Frontal cortex (tissue), 4 donors: ENCODE results near the gene CD99L2. TPM values are rescaled to one million over a fixed set of nuclear protein-coding genes. Genes with fewer than 3 reads are reported as not detected.
A peak's percentile ranks its signal among the peaks of the same experiment; 100 is the strongest.
"Not testable (repeated sequence)": the region's sequence is repeated elsewhere in the genome, so short reads cannot be mapped to it uniquely, and the experiment has no call there.

Source experiments
- DNase-seq, 2 donors: peaks; one replicate each; pipeline ENCODE4 v3.0.0; 2012; ENCODE audit warnings: low spot score in 2 of 2
- FAIRE-seq: peaks from 2 replicates; lab custom pipeline; 2012; peaks lifted over from hg19 to GRCh38; lab: Jason Lieb, UNC
- total RNA-seq: library from RNA; depleted of rRNA; stranded (reverse); fragments of >200 nt; gene quantifications from one replicate; pipeline ENCODE4 v1.2.3, GENCODE V29; 2014
- donor health status: control.
- donor health status: control.
- donor health status: control.

Gene CD99L2
- total RNA-seq, 1 donor from 2014 or later, result 33.0 TPM

DNA sequence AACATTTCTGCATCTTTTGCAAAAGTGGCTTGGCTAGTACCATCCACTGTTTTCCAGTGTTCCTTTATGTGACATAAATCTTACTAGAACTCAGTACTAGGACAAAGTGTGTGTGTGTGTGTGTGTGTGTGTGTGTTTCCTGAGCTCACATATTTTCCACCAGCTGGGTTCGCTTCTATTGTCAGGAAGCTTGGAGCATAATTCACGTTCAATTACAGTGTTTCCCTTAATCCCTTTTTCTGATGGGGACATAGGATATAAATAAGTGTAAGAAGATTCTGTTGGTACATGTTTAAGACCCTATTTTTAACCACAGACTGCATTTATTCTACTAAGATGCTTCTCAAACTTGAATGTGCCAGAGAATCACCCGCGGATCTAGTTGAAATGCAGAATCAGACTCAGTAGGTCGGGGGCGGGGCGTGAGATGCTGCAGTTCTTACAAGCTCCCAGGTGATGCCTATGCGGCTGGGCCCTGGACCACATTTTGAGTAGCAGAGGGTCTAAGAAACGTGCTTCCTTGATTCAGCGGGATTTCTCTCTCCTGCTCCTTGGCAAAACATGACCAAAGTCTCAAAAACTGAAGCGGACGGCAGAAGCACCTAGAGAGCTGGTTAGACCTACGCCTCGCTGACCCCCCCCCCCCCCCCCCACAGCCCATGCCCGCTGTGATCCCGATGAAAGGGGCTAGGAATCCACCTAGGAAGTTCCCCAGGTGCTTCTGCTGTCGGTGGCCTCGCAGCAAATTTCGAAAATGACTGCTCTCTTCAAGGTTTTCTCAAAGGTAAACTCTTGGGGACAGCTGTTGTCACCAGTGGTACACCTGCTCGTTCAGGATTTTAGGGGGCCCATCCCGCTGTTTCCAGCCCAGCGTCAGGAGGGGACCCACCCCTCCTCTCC is 797 bp downstream of the CD99L2 start:
- DNase-seq (peak in 1 of 2 donors; percentile 6), FAIRE-seq (no peak)

DNA sequence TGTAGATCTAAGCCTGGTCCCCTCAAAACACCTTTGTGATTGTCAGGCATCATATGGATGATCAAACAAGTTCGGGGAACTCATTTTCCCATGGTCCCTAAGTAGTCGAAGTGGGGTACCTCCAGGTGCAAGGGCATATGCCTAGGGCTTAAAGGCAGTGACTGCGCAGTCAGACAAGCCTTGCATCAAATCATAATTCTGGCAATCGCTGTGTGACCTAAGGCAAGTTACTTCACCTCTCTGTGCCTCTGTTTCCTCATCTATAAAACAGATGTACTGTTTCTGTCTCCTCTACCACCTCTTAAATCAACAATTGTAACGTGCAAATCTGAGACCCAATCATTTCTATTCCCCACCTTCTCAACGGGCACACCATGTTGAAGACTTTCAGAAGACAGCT is 1.8 kb downstream of the CD99L2 start:
- FAIRE-seq (no peak), DNase-seq (no peak)

DNA sequence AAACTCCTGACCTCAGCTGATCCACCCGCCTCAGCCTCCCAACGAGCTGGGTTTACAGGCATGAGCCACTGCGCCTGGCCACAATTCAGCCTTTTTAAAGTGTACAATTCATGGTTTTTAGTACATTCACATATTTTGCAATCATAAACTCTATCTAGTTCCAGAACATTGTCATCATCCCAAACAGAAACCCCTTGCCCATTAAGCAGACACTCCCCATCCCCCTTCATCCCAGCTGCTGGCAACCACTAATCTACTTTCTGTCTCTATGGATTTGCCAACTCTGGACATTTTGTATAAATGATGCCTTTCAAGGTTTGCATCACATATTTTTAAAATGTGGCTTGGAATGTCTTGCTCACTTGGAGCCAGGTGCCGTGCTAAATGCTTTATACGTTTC is 4.5 kb downstream of the CD99L2 start:
- FAIRE-seq (no peak), DNase-seq (no peak)

DNA sequence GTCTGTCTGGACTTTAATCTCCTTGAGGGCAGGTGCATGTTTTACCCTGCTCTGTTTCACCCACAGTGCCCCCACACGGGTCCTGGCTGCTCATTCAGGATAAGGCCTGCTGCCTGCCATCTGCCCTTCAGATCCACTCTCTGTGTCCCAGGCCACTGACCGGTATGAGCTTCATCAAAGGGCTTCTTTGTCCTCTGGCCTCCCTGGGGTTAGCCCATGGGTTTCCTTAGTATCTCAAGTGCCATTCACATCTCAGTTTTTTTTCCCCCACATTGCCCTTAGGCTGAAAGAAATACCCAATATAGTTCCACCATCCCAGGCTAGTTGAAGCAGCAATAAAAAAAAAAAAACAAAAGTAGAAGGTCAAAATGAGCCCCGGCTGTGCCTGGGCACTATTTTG is 9.3 kb downstream of the CD99L2 start:
- no peak for FAIRE-seq

DNA sequence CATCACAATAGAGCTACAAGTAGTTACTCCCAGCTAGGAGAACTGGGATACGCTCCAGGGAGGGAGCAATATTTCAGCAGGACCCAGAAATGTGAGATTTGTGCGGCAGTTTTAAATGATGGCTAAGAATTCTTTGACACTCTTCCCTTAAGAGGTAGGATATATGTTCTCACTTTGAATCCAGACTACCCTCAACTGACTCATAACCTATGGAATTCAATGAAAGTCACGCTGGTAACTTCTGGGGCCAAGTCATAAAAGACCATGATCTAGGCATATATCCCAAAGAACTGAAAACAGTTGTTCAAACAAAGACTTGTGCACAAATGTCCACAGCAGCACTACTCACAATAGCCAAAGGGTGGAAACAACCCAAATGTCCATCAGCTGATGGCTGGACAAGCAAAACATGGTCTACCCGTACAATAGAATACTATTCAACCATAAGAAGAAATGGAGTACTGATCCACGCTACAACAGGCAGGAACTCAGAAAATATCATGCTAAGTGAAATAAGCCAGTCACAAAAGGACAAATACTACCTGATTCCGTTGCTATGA is 10.5 kb downstream of the CD99L2 start:
- no peak for DNase-seq
- no peak for FAIRE-seq

More for the DNA sequence above, 9.3 kb downstream of the CD99L2 start:
- DNase-seq, result no peak

DNA sequence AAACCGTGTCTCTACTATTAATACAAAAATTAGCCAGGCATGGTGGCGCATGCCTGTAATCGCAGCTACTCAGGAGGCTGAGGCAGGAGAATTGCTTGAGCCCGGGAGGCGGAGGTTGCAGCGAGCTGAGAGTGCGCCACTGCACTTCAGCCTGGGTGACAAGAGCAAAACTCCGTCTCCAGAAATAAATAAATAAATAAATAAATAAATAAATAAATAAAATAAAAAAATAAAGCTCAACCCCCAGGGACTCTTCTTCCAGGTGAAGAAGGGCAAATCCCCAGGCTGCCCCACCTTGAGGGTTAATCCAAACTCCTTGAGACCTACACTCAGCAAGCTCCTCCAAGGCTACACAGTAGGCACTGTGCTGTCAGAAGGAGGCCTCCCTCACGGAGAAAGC is 11.2 kb downstream of the CD99L2 start:
- DNase-seq, FAIRE-seq: not testable (repeated sequence)

DNA sequence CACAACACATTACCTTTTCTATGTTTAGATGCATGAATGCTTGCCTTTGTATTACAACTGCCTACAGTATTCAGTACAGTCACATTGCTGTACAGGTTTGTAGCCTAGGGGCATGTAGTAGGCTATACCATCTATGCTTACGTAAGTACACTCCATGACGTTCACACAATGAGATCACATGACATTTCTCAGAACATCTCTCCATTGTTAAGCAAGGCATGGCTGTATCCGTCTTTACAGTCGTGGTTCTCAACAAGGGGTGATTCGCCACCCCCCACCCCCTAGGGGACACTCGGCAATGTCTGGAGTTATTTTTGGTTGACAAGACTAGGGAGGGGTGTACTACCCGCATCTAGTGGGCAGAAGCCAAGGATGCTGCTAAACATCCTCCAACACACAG is 12.1 kb downstream of the CD99L2 start:
- FAIRE-seq (no peak), DNase-seq (no peak)

DNA sequence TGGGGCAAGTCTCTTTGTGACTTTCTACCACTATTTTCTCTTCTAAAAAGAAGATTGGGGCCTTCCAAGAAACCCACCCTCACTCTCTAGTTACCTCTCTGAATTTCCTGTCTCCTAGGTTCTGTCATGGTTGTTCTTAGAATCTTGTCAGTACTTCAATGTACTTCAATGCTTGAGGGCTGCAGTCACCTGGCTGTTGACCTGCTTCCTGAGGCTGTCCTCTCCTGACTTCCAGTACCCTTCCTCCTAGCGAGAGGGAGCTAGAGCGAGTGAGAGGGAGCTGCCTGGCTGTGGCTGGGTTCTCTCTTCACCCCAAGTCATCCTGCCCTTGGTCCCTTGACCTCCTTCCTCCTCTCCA is 17.7 kb downstream of the CD99L2 start:
- FAIRE-seq (no peak), DNase-seq (no peak)

DNA sequence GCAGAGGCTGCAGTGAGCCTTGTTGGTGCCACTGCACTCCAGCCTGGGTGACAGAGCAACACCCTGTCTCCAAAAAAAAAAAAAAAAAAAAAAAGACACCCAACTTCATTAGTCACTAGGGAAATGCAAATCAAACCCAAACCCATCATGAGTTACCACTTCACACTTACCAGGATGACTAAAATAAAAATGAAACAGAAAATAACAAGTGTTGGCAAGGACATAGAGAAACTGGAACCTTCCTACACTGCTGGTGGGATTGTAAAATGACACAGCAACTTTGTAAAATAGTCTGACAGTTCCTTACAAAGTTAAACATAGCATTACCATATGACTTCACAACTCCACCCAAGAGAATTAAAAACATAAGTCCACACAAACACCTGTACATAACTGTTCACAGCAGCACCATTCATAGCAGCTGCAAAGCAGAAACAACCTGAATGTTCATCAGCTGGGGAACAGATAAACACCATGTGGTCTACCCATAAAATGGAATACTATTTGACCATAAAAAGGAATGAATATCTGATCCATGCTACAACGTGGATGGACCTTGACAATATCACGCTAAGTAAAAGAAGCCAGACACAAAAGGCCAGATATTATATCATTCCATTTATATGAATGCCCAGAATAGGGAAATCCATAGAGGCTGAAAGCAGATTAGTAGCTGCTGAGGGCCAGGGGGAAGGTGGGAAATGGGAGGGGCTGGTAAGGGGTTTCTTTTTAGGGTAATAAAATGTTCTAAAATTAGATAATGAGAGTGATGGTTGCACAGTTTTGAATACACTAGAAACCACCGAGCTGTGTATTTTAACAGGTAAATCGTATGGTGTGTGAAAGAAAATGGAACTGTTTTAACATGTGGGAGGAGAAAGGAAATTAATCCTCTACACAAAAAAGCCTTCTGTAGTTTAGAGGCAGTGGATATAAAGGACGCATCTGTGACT is 18.3 kb downstream of the CD99L2 start:
- DNase-seq, result no peak
- FAIRE-seq, result no peak

DNA sequence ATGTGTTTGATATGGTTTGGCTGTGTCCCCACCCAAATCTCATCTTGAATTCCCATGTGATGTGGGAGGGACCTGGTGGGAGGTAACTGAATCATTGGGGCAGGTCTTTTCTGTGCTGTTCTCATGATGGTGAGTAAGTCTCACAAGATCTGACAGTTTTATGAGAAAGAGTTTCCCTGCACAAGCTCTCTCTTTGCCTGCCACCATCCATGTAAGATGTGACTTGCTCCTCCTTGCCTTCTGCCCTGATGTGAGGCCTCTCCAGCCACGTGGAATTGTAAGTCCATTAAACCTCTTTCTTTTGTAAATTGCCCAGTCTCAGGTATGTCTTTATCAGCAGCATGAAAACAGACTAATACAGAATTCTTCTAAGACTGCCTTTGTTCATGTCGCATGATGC is 22.8 kb downstream of the CD99L2 start:
- not testable (repeated sequence) for FAIRE-seq

DNA sequence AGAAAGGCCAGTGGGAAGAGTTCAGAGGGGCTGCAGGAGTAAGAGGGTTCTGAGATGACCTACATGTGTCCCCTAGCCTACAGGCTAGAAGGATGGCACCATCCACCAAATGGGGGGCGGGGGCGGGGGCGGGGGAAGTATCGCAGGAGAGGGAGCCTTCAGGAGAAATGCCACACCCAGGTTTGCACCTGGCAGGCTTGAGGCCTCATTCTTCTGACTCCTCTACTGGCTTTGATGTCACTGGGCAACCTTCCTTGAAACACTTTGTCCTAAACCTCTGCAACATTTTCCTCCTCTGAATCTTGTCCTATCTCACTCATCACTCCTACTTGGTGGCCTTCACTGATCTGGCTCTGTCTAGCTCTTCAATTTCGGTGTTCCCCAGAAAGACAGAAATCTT is 24.0 kb downstream of the CD99L2 start:
- DNase-seq (no peak), FAIRE-seq (no peak)

More for the DNA sequence above, 22.8 kb downstream of the CD99L2 start:
- not testable (repeated sequence) for DNase-seq

DNA sequence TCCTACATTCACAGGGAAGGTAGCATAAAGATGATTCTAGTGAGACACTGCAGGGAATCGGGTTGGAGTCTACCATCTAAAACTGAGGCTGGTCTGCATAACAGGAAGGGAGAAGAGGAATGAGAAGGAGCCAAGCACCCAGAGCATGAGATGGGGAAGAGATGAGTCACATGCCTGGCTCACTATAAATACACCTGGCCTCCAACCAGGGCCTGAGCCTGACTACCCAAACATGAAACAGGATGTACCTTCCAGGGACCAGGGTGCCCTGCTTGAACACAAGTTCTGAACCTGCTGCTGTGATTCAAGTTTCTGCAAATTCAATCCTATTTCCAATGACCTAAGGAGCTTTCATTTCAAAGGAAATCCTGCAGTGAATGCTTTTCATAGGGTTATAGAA is 24.9 kb downstream of the CD99L2 start:
- FAIRE-seq (no peak), DNase-seq (no peak)

DNA sequence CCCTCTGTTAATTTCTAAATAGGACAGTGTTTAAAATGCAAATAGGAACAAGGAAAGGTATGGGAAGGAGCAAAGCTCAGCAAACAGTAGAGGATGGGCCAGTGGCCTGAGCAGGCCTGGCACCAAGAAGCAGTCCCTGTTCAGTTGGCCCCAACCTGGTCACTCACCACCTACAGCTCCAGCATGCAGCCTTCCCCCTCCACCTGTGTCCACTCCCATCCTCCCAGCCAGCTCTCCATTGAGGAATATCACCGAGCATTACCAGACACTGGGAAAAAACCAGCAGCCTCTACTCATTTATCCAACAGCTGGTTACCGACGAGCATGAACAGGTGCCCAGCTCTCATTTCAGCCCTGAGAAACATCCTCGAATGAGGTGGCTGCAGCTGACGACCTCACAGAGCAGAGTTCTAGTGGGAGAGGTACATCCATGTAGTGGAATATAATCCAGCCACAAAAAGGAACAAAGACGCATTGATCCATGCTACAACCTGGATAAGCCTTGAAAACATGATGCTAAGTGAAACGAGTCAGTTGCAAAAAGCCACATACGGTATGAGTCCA is 25.6 kb downstream of the CD99L2 start:
- FAIRE-seq (no peak), DNase-seq (no peak)

DNA sequence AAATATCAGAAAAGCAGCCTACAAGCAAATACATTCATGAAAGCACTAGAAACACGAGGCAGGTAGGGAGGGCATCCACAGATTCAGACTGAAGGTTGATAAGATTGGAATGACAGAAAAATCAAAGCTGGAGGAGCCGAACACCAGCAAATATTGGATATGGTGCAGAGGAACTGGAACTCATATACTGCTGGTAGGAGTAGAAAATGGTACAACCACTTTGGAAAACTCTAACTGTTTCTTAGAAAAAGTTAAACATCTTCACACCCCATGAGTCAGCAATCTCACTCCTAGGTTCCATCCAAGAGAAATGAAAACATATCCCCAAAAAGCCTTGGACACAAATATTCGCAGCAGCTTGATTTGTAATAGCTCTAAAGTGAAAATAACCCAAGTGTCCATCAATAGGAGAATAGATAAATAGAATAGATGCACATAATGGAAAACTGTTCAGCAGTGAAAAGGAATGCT is 27.1 kb downstream of the CD99L2 start:
- no peak for FAIRE-seq
- DNase-seq, result no peak

DNA sequence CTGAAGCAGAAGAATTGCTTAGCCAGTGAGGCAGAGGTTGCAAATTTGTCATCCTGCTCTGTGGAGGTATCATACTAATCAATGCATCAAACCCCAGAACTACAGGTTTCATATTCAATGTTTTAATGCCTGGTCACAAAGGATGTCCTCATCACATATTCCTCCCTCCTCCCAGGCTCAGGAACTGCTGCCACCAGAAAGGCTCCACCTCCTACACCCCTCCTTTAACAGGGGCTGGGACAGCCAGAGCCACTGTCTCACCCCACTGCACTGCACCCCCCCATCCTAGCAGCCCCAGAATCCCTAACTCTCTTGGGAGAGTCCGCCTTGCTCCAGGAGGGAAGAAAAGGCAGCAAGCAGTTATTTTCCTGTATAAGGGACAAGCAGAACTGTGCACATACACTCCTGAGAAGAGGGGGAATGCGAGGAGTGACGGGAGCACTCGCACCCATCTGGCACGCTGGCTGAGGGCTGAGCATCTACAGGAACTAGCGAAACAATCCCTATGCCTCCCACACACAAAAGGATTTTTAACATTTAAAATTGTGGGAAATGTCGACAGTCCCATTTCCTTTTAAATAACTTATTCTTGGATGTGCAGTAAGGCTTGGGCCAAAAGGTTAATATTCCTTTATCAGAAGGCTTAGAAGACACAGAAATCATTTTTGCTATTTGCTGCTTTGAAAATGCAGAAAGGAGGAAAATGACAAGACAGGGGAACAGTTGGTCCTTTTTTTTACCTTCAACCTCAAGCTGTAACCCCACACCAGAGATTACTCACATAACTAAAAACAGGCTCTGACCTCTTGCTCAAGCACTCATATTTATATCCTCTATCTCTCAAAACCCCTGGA is 27.8 kb downstream of the CD99L2 start:
- DNase-seq, result no peak
- no peak for FAIRE-seq

DNA sequence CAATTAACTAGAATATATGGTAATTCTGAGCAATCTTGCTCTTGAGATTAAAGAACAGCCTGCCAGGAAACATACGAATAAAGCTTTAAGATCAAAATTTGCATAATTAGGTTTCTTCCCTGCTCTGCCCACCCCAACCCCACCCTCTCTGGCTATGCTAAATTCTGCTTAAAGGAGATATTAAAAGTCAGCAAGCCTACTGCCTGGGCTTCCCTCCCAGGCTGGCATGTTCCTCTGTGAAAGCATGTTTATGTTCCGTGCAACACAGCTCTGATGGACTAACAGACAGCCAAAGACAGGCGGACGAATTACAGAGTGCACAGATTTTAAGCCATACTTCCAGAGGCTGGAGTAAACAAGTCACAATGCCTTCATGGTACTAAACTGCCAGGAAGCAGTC is 28.4 kb downstream of the CD99L2 start:
- FAIRE-seq (no peak), DNase-seq (no peak)

DNA sequence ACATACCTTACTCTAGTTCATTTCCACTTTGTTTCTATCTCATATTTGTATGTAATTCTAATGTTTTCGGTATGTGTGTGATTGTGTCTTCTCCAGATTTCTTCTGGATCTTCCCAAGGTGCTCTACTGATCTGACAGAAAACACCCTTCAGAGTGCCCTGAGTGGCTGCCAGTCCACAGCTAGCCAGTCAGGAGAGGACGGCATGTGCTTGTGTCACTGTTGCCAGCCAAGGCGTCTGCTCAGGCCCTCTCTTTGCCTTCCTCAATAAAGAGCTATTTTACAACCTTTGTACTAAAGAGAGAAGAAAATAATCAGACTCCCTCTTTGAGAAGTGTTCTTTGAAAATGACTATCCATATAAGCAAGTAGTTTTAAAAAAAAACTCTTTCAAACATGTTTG is 29.0 kb downstream of the CD99L2 start:
- DNase-seq (peak in 1 of 2 donors; percentile 7), FAIRE-seq (no peak)

DNA sequence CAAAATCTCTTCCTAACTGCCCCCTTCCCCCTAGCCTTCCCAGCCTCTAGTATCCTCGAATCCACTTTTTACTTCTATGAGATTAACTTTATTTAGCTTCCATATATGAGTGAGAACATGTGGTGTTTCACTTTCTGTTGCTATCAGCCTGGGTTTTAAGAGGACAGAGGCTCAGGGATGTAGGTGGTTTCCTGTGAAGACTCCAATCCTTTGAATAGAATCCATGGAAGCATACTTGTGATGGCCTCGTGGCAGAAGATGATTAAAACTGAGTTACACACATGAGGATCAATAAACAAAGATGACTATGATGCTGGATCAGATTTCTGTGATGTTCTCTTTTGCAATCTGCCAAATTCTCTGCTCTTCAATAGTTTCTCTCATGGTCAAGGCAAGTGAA is 29.8 kb downstream of the CD99L2 start:
- FAIRE-seq (no peak), DNase-seq (no peak)

DNA sequence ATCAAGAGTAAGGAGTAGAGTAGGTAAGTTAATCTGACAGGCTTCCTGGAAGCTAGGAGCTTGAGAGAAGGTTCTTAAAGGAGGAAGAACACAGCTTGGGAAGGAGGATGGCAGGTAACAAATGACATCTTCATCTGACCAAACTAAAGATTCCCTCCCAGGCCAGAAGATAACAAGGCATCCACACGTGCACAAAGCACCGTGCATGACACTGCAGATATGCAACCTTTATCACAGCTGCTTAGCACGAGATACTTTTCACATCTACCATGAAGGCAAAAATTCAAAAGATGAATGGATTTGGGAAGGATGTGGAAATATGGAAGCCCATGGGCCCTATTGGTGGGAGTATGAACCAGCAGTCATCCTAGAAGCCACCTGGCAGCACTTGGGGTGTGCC is 34.3 kb downstream of the CD99L2 start:
- no peak for FAIRE-seq

More for the DNA sequence above, 34.3 kb downstream of the CD99L2 start:
- DNase-seq, result no peak
